ENCODE data around the gene CYP2S1.
"Not testable (repeated sequence)": the region's sequence is repeated elsewhere in the genome, so short reads cannot be mapped to it uniquely, and the experiment has no call there.

The CYP2S1 gene

DNA sequence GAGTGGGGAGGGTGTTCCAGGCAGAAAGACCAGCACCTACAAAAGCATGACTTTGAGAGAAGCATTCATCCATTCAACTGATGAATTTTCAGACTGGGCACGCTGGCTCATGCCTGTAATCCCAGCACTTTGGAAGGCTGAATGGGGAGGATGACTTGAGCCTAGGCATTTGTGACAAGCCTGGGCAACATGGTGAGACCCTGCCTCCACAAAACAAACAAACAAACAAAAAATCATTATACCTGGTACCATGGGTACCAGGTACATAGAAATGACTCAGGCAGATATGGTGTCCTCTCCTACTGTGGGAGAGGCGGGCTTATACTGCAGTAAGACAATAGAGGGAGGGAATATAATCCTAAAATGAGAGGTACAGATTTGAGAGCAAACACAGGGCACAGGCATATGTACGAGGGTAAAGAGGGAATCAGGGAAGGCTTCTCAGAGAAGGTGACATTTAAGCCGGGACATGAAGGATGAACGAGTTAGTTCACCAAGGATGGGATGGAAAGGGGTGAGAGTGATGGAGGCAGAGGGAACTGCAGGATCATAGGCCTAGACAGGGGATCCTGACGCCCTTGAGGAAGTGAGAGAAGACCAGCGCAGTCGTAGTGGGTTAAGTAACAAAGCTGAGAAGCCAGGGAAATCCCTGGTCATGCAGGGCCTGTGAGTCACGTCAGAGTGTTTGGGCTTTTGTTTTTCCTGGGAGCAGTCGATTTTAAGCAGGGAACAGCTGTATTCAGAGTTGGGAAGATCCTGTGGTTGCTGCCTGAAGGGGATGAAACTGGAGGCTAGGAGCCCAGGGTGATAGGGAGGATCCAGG is 2.9 kb downstream of the CYP2S1 start:
- peaks cover 11% of the 10 kb centered on the region; the same call in 1 of the 2 replicates for H3K27me3 ChIP-seq (ENCODE audit: low read depth, low read length)
- no peaks in the 10 kb centered on the region for H3K36me3 ChIP-seq (replicated peaks; ENCODE audit: low read depth, low read length)
- peaks cover 21% of the 10 kb centered on the region for H3K4me1 ChIP-seq (ENCODE audit: low read length)
- H4K20me1 ChIP-seq (ENCODE audit: insufficient read depth, low read length) = no peaks in the 10 kb centered on the region
- no peaks in the 10 kb centered on the region for H3K9me3 ChIP-seq (ENCODE audit: insufficient read depth, low read length)
- H2AFZ ChIP-seq (ENCODE audit: low read depth, low read length) = no peak overlapping the region
- peak overlapping the region; percentile 19 for H3K4me2 ChIP-seq (ENCODE audit: low read length)
- H3K4me3 ChIP-seq (ENCODE audit: low read length) = no peak overlapping the region
- no peak overlapping the region for H3K27ac ChIP-seq (ENCODE audit: low read length)
- no peaks in the 10 kb centered on the region for H3K79me2 ChIP-seq (ENCODE audit: low read length)
- H3K9ac ChIP-seq (ENCODE audit: low read length) = no peak overlapping the region
- TF ChIP-seq EZH2phosphoT487 (IDR thresholded peaks at IDR 0.05; ENCODE audit: low read depth) (no peak), CTCF (IDR thresholded peaks at IDR 0.05; ENCODE audit: low read depth, low read length) (no peak)

GRCh38 chr19:41198559-41198958 is 5.5 kb downstream of the CYP2S1 start:
- Histone ChIP-seq H4K20me1 (ENCODE audit: insufficient read depth, low read length) (no peaks in the 10 kb centered on the region), H3K79me2 (ENCODE audit: low read length) (no peaks in the 10 kb centered on the region), H3K4me1 (ENCODE audit: low read length) (peaks cover 18% of the 10 kb centered on the region), H2AFZ (ENCODE audit: low read depth, low read length) (no peak overlapping the region), H3K4me2 (ENCODE audit: low read length) (no peak overlapping the region), H3K4me3 (ENCODE audit: low read length) (no peak overlapping the region), H3K36me3 (replicated peaks; ENCODE audit: low read depth, low read length) (no peaks in the 10 kb centered on the region), H3K27me3 (ENCODE audit: low read depth, low read length) (peaks cover 14% of the 10 kb centered on the region; the same call in 1 of the 2 replicates), H3K9me3 (ENCODE audit: insufficient read depth, low read length) (no peaks in the 10 kb centered on the region), H3K27ac (ENCODE audit: low read length) (no peak overlapping the region), H3K9ac (ENCODE audit: low read length) (no peak overlapping the region)
- TF ChIP-seq CTCF (IDR thresholded peaks at IDR 0.05; ENCODE audit: low read depth, low read length) (no peak), EZH2phosphoT487 (IDR thresholded peaks at IDR 0.05; ENCODE audit: low read depth) (no peak)

DNA sequence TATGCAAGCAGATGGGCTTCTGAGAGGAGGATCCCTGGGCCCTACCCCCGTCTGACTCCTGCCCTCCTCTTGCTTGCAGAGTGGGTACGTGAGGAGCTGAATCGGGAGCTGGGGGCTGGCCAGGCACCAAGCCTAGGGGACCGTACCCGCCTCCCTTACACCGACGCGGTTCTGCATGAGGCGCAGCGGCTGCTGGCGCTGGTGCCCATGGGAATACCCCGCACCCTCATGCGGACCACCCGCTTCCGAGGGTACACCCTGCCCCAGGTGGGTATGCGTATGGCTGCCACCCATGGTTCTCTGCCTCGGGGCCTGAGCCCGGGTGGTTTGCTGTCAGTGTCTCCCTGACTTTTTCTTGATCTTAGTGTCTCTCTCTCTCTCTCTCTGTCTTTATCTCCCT is 10.4 kb downstream of the CYP2S1 start:
- Histone ChIP-seq H3K9ac (ENCODE audit: low read length) (no peak overlapping the region), H3K79me2 (ENCODE audit: low read length) (no peaks in the 10 kb centered on the region), H3K4me2 (ENCODE audit: low read length) (no peak overlapping the region), H3K4me1 (ENCODE audit: low read length) (peaks cover 2% of the 10 kb centered on the region; the same call in 1 of the 2 replicates), H2AFZ (ENCODE audit: low read depth, low read length) (no peak overlapping the region), H3K27ac (ENCODE audit: low read length) (no peak overlapping the region), H3K4me3 (ENCODE audit: low read length) (no peak overlapping the region), H3K27me3 (ENCODE audit: low read depth, low read length) (peaks cover 14% of the 10 kb centered on the region; the same call in 1 of the 2 replicates), H4K20me1 (ENCODE audit: insufficient read depth, low read length) (no peaks in the 10 kb centered on the region), H3K9me3 (ENCODE audit: insufficient read depth, low read length) (no peaks in the 10 kb centered on the region), H3K36me3 (replicated peaks; ENCODE audit: low read depth, low read length) (no peaks in the 10 kb centered on the region)
- TF ChIP-seq CTCF (IDR thresholded peaks at IDR 0.05; ENCODE audit: low read depth, low read length) (no peak), EZH2phosphoT487 (IDR thresholded peaks at IDR 0.05; ENCODE audit: low read depth) (no peak)

DNA sequence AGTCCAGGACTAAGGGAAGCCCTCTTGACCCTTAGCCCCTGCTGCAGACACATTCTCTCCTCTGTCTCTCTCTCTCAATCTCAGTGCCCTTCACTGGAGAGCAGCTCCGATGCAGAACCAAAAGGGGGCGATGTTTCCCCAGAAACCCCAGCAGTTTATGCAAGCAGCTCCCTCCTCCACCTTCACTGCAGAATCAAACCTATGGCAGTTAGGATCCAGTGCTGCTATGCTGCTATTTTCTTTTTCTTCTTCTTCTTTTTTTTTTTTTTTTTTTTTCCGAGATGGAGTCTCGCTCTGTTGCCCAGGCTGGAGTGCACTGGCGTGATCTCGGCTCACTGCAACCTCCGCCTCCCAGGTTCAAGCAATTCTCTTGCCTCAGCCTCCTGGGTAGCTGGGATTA is 11.3 kb downstream of the CYP2S1 start:
- not testable (repeated sequence) for H3K27ac ChIP-seq (ENCODE audit: low read length); H3K36me3 ChIP-seq (replicated peaks; ENCODE audit: low read depth, low read length); H2AFZ ChIP-seq (ENCODE audit: low read depth, low read length); H4K20me1 ChIP-seq (ENCODE audit: insufficient read depth, low read length); H3K4me3 ChIP-seq (ENCODE audit: low read length); H3K79me2 ChIP-seq (ENCODE audit: low read length); H3K9ac ChIP-seq (ENCODE audit: low read length); H3K4me1 ChIP-seq (ENCODE audit: low read length); H3K4me2 ChIP-seq (ENCODE audit: low read length); H3K9me3 ChIP-seq (ENCODE audit: insufficient read depth, low read length); H3K27me3 ChIP-seq (ENCODE audit: low read depth, low read length)
- peak; percentile 92 for TF ChIP-seq CTCF (IDR thresholded peaks at IDR 0.05; ENCODE audit: low read depth, low read length)

Measured in OCI-LY3 (cell line).